H1 (cell line): ENCODE results near the gene FRMD4A. TPM values are rescaled to one million over a fixed set of nuclear protein-coding genes. Genes with fewer than 3 reads are reported as not detected.

Experiments used
- CTCF ChIA-PET: fragments of 300-600 bp; sonication (Branson Sonifier 250); formaldehyde crosslinking; loops from one replicate; lab custom pipeline; 2021; ENCODE audit not compliant: partially characterized antibody; lab: Charles Lee
- POLR2A ChIA-PET: fragments of 300-600 bp; sonication (Branson Sonifier 250); formaldehyde crosslinking; loops from one replicate; lab custom pipeline; 2021; ENCODE audit warnings: inconsistent platforms; ENCODE audit not compliant: partially characterized antibody; lab: Charles Lee
- DNase-seq, 2 experiments: peaks; one replicate each; pipeline versions ENCODE4 v3.0.0 to v3.0.0-alpha.2; 2010 to 2022; ENCODE audit warnings: low spot score in 2 of 2, low read depth in 1 of 2, mixed read lengths in 1 of 2
- FAIRE-seq: peaks from 2 replicates; lab custom pipeline; 2011; peaks lifted over from hg19 to GRCh38; lab: Jason Lieb, UNC
- H2AFZ ChIP-seq: 2 replicates; pipeline ENCODE4 v1.8.1; 2012; ENCODE audit warnings: low read length, inconsistent platforms
- H2AK5ac ChIP-seq: 2 replicates; pipeline ENCODE4 v1.6.1; 2013; ENCODE audit warnings: low read depth, low read length
- H2BK120ac ChIP-seq: replicated peaks from 2 replicates; pipeline ENCODE3; 2013; ENCODE audit warnings: low read depth, low read length, inconsistent platforms
- H2BK12ac ChIP-seq: 2 replicates; pipeline ENCODE4 v1.6.1; 2013; ENCODE audit warnings: low read depth, low read length
- H2BK15ac ChIP-seq: 2 replicates; pipeline ENCODE4 v1.6.1; 2013; ENCODE audit warnings: low read length
- H2BK20ac ChIP-seq: 2 replicates; pipeline ENCODE4 v1.6.1; 2013; ENCODE audit warnings: low read length
- H2BK5ac ChIP-seq: 2 replicates; pipeline ENCODE4 v1.6.1; 2013; ENCODE audit warnings: low read depth, low read length
- H3K14ac ChIP-seq: 2 replicates; pipeline ENCODE4 v1.6.1; 2013; ENCODE audit warnings: inconsistent platforms; ENCODE audit not compliant: insufficient read length
- H3K18ac ChIP-seq: 2 replicates; pipeline ENCODE4 v1.6.1; 2013; ENCODE audit warnings: low read length; ENCODE audit errors: extremely low read depth
- H3K23ac ChIP-seq: 2 replicates; pipeline ENCODE4 v1.6.1; 2013; ENCODE audit warnings: inconsistent platforms; ENCODE audit not compliant: insufficient read length
- H3K23me2 ChIP-seq: 2 replicates; pipeline ENCODE4 v1.6.1; 2013; ENCODE audit warnings: low read depth, low read length
- H3K27ac ChIP-seq: 2 replicates; pipeline ENCODE4 v1.6.1; 2011; ENCODE audit warnings: low read depth, low read length, inconsistent platforms
- H3K27me3 ChIP-seq, 4 experiments: replicated peaks in 1 of 4; 1 replicate in 1 of 4; 2 replicates in 3 of 4; pipeline versions ENCODE4 v1.6.1 to v1.8.1; 2011 to 2013; ENCODE audit warnings: low read length in 3 of 4, mild to moderate bottlenecking in 3 of 4, inconsistent platforms in 2 of 4, mixed read lengths in 2 of 4, moderate library complexity in 1 of 4; ENCODE audit not compliant: control insufficient read depth in 3 of 4, insufficient read depth in 3 of 4; ENCODE audit errors: extremely low read depth in 1 of 4
- H3K36me3 ChIP-seq, 4 experiments: 2 replicates each; pipeline versions ENCODE4 v1.6.1 to v1.8.1; 2011 to 2013; ENCODE audit warnings: mild to moderate bottlenecking in 4 of 4, low read length in 3 of 4, moderate library complexity in 2 of 4, control low read depth in 1 of 4, inconsistent platforms in 1 of 4; ENCODE audit not compliant: insufficient read depth in 4 of 4, control insufficient read depth in 2 of 4
- H3K4ac ChIP-seq: replicated peaks from 2 replicates; pipeline ENCODE3; 2013; ENCODE audit warnings: low read length, low read depth, mixed read lengths, inconsistent platforms; ENCODE audit not compliant: insufficient read length
- H3K4me1 ChIP-seq, 4 experiments: replicated peaks in 1 of 4; 1 replicate in 1 of 4; 2 replicates in 3 of 4; pipeline versions ENCODE4 v1.6.1 to v1.8.1; 2011 to 2013; ENCODE audit warnings: low read length in 3 of 4, inconsistent platforms in 2 of 4, mixed read lengths in 1 of 4; ENCODE audit not compliant: insufficient read depth in 4 of 4, control insufficient read depth in 3 of 4
- H3K4me2 ChIP-seq, 2 experiments: 2 replicates each; pipeline versions ENCODE4 v1.6.1 to v1.8.1; 2011 to 2013; ENCODE audit warnings: low read depth in 2 of 2, low read length in 2 of 2, control low read depth in 1 of 2, inconsistent platforms in 1 of 2, mild to moderate bottlenecking in 1 of 2; ENCODE audit not compliant: insufficient read depth in 1 of 2
- H3K4me3 ChIP-seq, 4 experiments: fragments of 200-600, 300-600 bp in 1 of 4; sonication (generic), shearing (Covaris generic), sonication (Bioruptor Twin) in 1 of 4; 2 replicates each; pipeline versions ENCODE4 v1.5.1 to v1.8.1; 2011 to 2016; ENCODE audit warnings: low read length in 4 of 4, low read depth in 3 of 4, control low read depth in 2 of 4, inconsistent platforms in 2 of 4, mild to moderate bottlenecking in 2 of 4, mixed read lengths in 1 of 4, moderate library complexity in 1 of 4; ENCODE audit not compliant: insufficient read depth in 2 of 4; ENCODE audit errors: extremely low read depth in 1 of 4
- H3K56ac ChIP-seq: replicated peaks from 2 replicates; pipeline ENCODE3; 2013; ENCODE audit warnings: low read depth, mild to moderate bottlenecking, mixed read lengths, low read length, inconsistent platforms; ENCODE audit not compliant: insufficient read length
- H3K79me1 ChIP-seq: 2 replicates; pipeline ENCODE4 v1.6.1; 2013; ENCODE audit warnings: low read depth, low read length, control low read depth
- H3K79me2 ChIP-seq, 2 experiments: 2 replicates each; pipeline versions ENCODE4 v1.6.1 to v1.8.1; 2012 to 2013; ENCODE audit warnings: low read length in 2 of 2, mild to moderate bottlenecking in 2 of 2, inconsistent platforms in 1 of 2; ENCODE audit not compliant: insufficient read depth in 2 of 2, control insufficient read depth in 1 of 2
- H3K9ac ChIP-seq, 4 experiments: replicated peaks in 1 of 4; 1 replicate in 1 of 4; 2 replicates in 3 of 4; pipeline versions ENCODE4 v1.6.1 to v1.8.1; 2011 to 2013; ENCODE audit warnings: low read depth in 3 of 4, low read length in 3 of 4, control low read depth in 2 of 4, mild to moderate bottlenecking in 2 of 4, moderate library complexity in 2 of 4, inconsistent platforms in 1 of 4; ENCODE audit errors: extremely low read depth in 1 of 4
- H3K9me3 ChIP-seq, 2 experiments: 2 replicates each; pipeline versions ENCODE4 v1.6.1 to v1.8.1; 2012 to 2013; ENCODE audit warnings: mild to moderate bottlenecking in 2 of 2, moderate library complexity in 2 of 2, control low read depth in 1 of 2, inconsistent platforms in 1 of 2, low read depth in 1 of 2, low read length in 1 of 2, mixed read lengths in 1 of 2; ENCODE audit not compliant: insufficient read depth in 2 of 2
- H4K20me1 ChIP-seq, 2 experiments: replicated peaks in 1 of 2; 2 replicates each; pipeline versions ENCODE3 to v1.8.1; 2011 to 2013; ENCODE audit warnings: inconsistent platforms in 2 of 2, low read length in 2 of 2, mild to moderate bottlenecking in 1 of 2; ENCODE audit not compliant: insufficient read depth in 2 of 2, control insufficient read depth in 1 of 2
- H4K5ac ChIP-seq: 2 replicates; pipeline ENCODE4 v1.6.1; 2013; ENCODE audit warnings: low read length, low read depth, mixed read lengths, inconsistent platforms; ENCODE audit not compliant: insufficient read length
- H4K8ac ChIP-seq: 2 replicates; pipeline ENCODE4 v1.8.0; 2013; ENCODE audit warnings: mild to moderate bottlenecking, moderate library complexity, low read length, inconsistent platforms; ENCODE audit not compliant: insufficient read depth; ENCODE audit errors: extremely low read depth
- H4K91ac ChIP-seq: replicated peaks from 2 replicates; pipeline ENCODE3; 2013; ENCODE audit warnings: low read length, mixed read lengths, inconsistent platforms; ENCODE audit not compliant: insufficient read length
- CBX5 ChIP-seq: fragments of 300-800, 300-1000 bp; sonication (generic); IDR thresholded peaks from 2 replicates; pipeline ENCODE4 v1.7.1; 2016; ENCODE audit warnings: antibody characterized with exemption, low read length, low read depth
- KDM1A ChIP-seq: fragments of 200-600, 300-600 bp; sonication (generic); IDR thresholded peaks from 2 replicates; pipeline ENCODE4 v1.7.1; 2016; ENCODE audit warnings: mild to moderate bottlenecking, low read length, borderline replicate concordance
- WGBS, 2 experiments: shearing (Covaris generic) in 1 of 2; methylation state at CpG; one replicate each; pipeline versions ENCODE4 v1.1.6 to v1.1.7; 2013 to 2015; ENCODE audit warnings: low lambda C conversion rate in 2 of 2, mixed read lengths in 2 of 2, inconsistent platforms in 1 of 2, low coverage in 1 of 2, missing lambda C conversion rate in 1 of 2; ENCODE audit not compliant: insufficient replicate concordance in 2 of 2, insufficient coverage in 1 of 2, insufficient read length in 1 of 2; ENCODE audit errors: extremely low coverage in 1 of 2, missing lambda C conversion rate in 1 of 2; 5-methylcytosine and 5-hydroxymethylcytosine counted together
- polyA plus RNA-seq, 7 experiments: library from polyadenylated mRNA; depleted of rRNA in 3 of 7; stranded (reverse) in 5 of 7; unstranded in 2 of 7; fragments of >200 nt in 5 of 7; fragments of 200-250 nt in 2 of 7; gene quantifications; 1 replicate in 5 of 7; 2 replicates in 1 of 7; 4 replicates in 1 of 7; pipeline versions ENCODE4 v1.2.1 to v1.2.3, GENCODE V29; 2011 to 2013; ENCODE audit warnings: missing spikeins in 2 of 7, mixed read lengths in 2 of 7
- total RNA-seq: library from RNA; stranded (reverse); fragmentation: NEBNext Ultra II Directional; extraction: Animal tissue kit (Norgen Biotek cat#: 25700); gene quantifications from 2 replicates; pipeline ENCODE4 v1.2.1, GENCODE V29; 2021

FRMD4A gene
- total and polyA plus RNA-seq, 2 of the 8 experiments (the other 6 are each of a cell fraction or from before 2014, with no cell fraction given), result 38.6 to 39.6 TPM

GRCh38 chr10:13720699-13721098 lies 610.0 kb downstream of the FRMD4A start:
- no peak overlapping the region for H2BK5ac ChIP-seq
- no peak overlapping the region for H3K56ac ChIP-seq
- no peaks in the 10 kb centered on the region for H3K79me2 ChIP-seq
- H3K27ac ChIP-seq, result no peak overlapping the region
- no peak overlapping the region for H2AK5ac ChIP-seq
- TF ChIP-seq KDM1A (peak; percentile 41; the same call in 1 of the 2 replicates), CBX5 (no peak)
- CTCF ChIA-PET, result interaction anchor here (0.6 kb wide), 1 partner anchor 48 kb away, joined by 5 read pairs; no protein-coding TSS in a partner anchor
- no peak overlapping the region for H3K4ac ChIP-seq
- H3K23me2 ChIP-seq, result peaks cover 2% of the 10 kb centered on the region; the same call in 1 of the 2 replicates
- POLR2A ChIA-PET, result interaction anchor here (2.3 kb wide), 1 partner anchor 13 kb away, joined by 10 read pairs; no protein-coding TSS in a partner anchor
- no peak overlapping the region for H3K4me2 ChIP-seq
- H3K14ac ChIP-seq, result no peak overlapping the region
- H3K4me3 ChIP-seq, result no peak overlapping the region
- H3K27me3 ChIP-seq, result no peaks in the 10 kb centered on the region
- H2AFZ ChIP-seq, result no peak overlapping the region
- H3K79me1 ChIP-seq, result no peaks in the 10 kb centered on the region
- no peak overlapping the region for H2BK12ac ChIP-seq
- H4K8ac ChIP-seq, result no peak overlapping the region
- no peak overlapping the region for H2BK120ac ChIP-seq
- H3K9me3 ChIP-seq, result no peaks in the 10 kb centered on the region
- H4K5ac ChIP-seq, result no peak overlapping the region
- peaks cover 0 to 4% (median 1%) of the 10 kb centered on the region in 4 experiments; a peak in 1 of 7 replicates for H3K4me1 ChIP-seq
- H2BK15ac ChIP-seq, result no peak overlapping the region
- no peaks in the 10 kb centered on the region for H4K20me1 ChIP-seq
- H3K18ac ChIP-seq, result no peak overlapping the region
- FAIRE-seq, result no peak
- no peak overlapping the region for H3K9ac ChIP-seq
- WGBS, 2 experiments, result 84% methylated on average over 4 of the region's 4 CpGs; no CpG with 5 or more reads in 1 of the 2 experiments
- 0 out of 8 replicates have a peak, but pooled peaks cover 0 to 2% (median under 1%) of the 10 kb centered on the region in 4 experiments for H3K36me3 ChIP-seq
- no peak overlapping the region for H2BK20ac ChIP-seq
- H3K23ac ChIP-seq, result no peak overlapping the region
- no peak for DNase-seq
- H4K91ac ChIP-seq, result no peak overlapping the region
